ENCODE results near the gene OBP2B. TPM values are rescaled to one million over a fixed set of nuclear protein-coding genes. Genes with fewer than 3 reads are reported as not detected.

The OBP2B gene
- total RNA-seq, 1 donor from 2014 or later = not detected

- no peak for TF ChIP-seq CTCF (conservative IDR thresholded peaks at IDR 0.05)
- H3K4me1 Mint-ChIP-seq (ENCODE audit: unreplicated experiment) = peaks cover 4% of the 10 kb centered on the region
- no peak for DNase-seq (ENCODE audit: extremely low spot score, unreplicated experiment)
- no peak overlapping the region for H3K27ac Mint-ChIP-seq
- no peaks in the 10 kb centered on the region for H3K36me3 Mint-ChIP-seq
- no peak overlapping the region for H3K4me3 Mint-ChIP-seq
- H3K27me3 Mint-ChIP-seq = peaks cover 41% of the 10 kb centered on the region
- H3K9me3 Mint-ChIP-seq = no peaks in the 10 kb centered on the region
Measured at GRCh38 chr9:133188843-133189180, 20.2 kb downstream of the OBP2B start.

GRCh38 chr9:133188006-133188842 lies 20.8 kb downstream of the OBP2B start:
- H3K4me1 Mint-ChIP-seq (ENCODE audit: unreplicated experiment) = peaks cover 8% of the 10 kb centered on the region
- H3K4me3 Mint-ChIP-seq = no peak overlapping the region
- H3K9me3 Mint-ChIP-seq = no peaks in the 10 kb centered on the region
- no peaks in the 10 kb centered on the region for H3K36me3 Mint-ChIP-seq
- no peak for DNase-seq (ENCODE audit: extremely low spot score, unreplicated experiment)
- peaks cover 39% of the 10 kb centered on the region for H3K27me3 Mint-ChIP-seq
- no peak overlapping the region for H3K27ac Mint-ChIP-seq
- peak; percentile 58 for TF ChIP-seq CTCF (conservative IDR thresholded peaks at IDR 0.05)

- TF ChIP-seq CTCF (conservative IDR thresholded peaks at IDR 0.05) = no peak
- Mint-ChIP-seq H3K4me3 (no peak overlapping the region), H3K4me1 (ENCODE audit: unreplicated experiment) (peaks cover 9% of the 10 kb centered on the region), H3K36me3 (no peaks in the 10 kb centered on the region), H3K27ac (no peak overlapping the region), H3K9me3 (no peaks in the 10 kb centered on the region), H3K27me3 (peaks cover 46% of the 10 kb centered on the region)
- no peak for DNase-seq (ENCODE audit: extremely low spot score, unreplicated experiment)
Measured at GRCh38 chr9:133187561-133188005, 21.5 kb downstream of the OBP2B start.

GRCh38 chr9:133186736-133187135 lies 22.3 kb downstream of the OBP2B start:
- Mint-ChIP-seq H3K4me1 (ENCODE audit: unreplicated experiment) (peaks cover 9% of the 10 kb centered on the region), H3K36me3 (no peaks in the 10 kb centered on the region), H3K4me3 (no peak overlapping the region), H3K27ac (no peak overlapping the region), H3K27me3 (peaks cover 46% of the 10 kb centered on the region), H3K9me3 (no peaks in the 10 kb centered on the region)
- TF ChIP-seq CTCF (conservative IDR thresholded peaks at IDR 0.05) = no peak
- DNase-seq (ENCODE audit: extremely low spot score, unreplicated experiment) = no peak

- Mint-ChIP-seq H3K36me3 (no peaks in the 10 kb centered on the region), H3K27me3 (peaks cover 46% of the 10 kb centered on the region), H3K4me3 (no peak overlapping the region), H3K9me3 (no peaks in the 10 kb centered on the region), H3K4me1 (ENCODE audit: unreplicated experiment) (peaks cover 9% of the 10 kb centered on the region), H3K27ac (no peak overlapping the region)
- DNase-seq (ENCODE audit: extremely low spot score, unreplicated experiment) = no peak
- TF ChIP-seq CTCF (conservative IDR thresholded peaks at IDR 0.05) = peak; percentile 75
Measured at GRCh38 chr9:133184971-133185370, 24.1 kb downstream of the OBP2B start.
